ENCODE measurements around the gene TARS2.

Gene TARS2

GRCh38 chr1:150486966-150487762, at the start of gene TARS2:
Gene TARS2 (plus strand): TSS chr1:150487419. CDS start chr1:150487451, 32 bp downstream.
- DNase-seq (ENCODE audit: low read depth in 2 of 2), result peak; percentile 86 to 94

- DNase-seq (ENCODE audit: low read depth in 2 of 2), result no peak
Observed at GRCh38 chr1:150441121-150441520, 46.1 kb upstream of the TARS2 start.

DNA sequence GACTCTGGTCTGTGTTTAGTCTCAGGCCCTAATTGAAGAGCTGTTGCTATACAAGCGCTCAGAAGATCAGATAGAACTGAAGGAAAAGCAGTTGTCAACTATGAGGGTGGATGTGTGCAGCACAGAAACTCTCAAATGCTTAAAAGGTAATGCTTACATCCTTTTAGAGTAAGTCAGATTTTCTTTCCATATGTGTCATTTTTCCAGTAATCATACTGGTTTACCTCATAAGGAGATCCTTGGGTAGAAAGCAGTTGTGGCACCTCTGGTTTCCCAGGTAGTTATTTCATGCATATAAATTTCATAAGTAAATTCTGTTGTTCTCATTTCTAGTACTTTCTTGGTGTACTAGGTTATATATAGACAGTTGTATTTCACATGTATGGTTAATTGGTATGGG, 43.0 kb upstream of the TARS2 start:
- no peak for DNase-seq (ENCODE audit: low read depth in 2 of 2)

GRCh38 chr1:150456146-150456647, 31.0 kb upstream of the TARS2 start:
- no peak for DNase-seq (ENCODE audit: low read depth in 2 of 2)

GRCh38 chr1:150464422-150464826, 22.8 kb upstream of the TARS2 start:
- peak; percentile 35 to 57 for DNase-seq (ENCODE audit: low read depth in 2 of 2)

DNA sequence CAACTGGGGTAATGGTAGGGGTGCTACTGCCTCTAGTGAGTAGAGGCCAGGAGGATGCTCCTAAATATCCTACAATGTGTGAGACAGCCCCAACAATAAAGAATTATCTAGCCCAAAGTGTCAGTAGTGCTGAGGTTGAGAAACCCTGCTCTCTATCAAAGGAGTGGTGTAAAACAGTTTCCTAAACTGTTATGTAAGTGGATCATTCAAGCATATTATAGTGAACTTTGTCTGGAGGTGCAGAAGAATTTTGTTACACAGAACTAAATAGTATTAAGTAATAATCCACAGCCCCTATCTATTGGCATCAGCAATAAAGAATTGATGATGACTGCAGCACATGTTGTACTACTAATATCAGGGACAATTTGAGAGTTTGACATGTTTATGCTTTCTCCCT, 20.3 kb upstream of the TARS2 start:
- DNase-seq (ENCODE audit: low read depth in 2 of 2), result no peak

DNA sequence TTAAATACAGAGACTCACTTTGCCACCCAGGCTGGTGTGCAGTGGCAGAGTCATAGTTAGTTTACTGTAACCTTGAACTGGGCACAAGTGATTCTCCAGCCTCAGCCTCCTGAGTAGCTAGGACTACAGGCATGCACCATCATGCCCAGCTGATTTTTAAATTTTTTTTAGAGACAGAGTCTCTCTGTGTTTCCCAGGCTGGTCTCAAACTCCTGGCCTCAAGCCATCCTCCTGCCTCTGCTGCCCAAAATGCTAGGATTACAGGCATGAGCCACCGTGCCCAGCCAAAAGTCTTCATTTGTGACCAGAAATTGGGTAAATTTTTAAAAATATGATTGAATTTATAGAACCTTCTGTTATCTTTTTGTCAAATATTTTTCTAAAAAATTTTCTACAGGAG, 17.9 kb upstream of the TARS2 start:
- no peak for DNase-seq (ENCODE audit: low read depth in 2 of 2)

GRCh38 chr1:150472601-150473200, 14.5 kb upstream of the TARS2 start:
- DNase-seq (ENCODE audit: low read depth in 2 of 2), result no peak

- DNase-seq (ENCODE audit: low read depth in 2 of 2), result no peak
Observed at GRCh38 chr1:150473659-150474058, 13.6 kb upstream of the TARS2 start.

DNA sequence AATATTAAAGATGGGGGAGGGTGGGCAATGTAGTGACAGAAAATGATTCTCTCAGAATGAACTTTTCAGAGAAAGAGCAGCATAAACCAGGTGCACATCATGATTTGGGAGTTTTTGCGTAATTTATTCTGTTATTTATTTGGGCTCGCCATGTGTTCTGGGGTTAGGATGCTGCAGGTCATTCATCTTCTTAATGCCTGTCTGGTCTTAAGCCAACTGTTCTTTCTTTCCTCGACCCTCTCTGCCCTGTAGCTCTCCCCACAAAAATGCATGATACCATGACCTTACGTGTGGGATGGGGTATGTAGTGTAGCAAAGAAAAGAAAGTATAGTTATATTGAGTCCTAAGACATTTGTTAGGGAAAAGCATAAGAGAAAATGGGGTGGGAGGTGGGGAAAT, 12.3 kb upstream of the TARS2 start:
- DNase-seq (ENCODE audit: low read depth in 2 of 2), result no peak

DNA sequence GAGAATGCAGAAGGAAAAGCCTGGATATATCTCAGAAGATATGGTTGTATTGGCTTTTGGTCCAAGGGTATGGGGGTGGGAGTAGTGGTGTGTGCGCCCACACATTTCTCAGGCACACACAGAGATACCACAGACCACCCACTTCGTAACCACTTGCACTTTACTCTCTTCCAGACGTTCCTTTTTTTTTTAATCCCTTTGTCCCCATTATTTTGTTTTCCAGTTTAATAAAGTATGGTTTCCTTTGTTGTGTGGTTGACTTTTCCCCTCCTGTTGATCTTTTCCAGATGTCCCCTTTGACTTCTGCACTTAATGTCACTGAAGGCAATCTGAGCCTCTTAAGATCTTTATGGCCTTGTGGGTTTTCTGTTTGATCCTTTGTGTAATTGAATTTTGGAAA, 10.5 kb upstream of the TARS2 start:
- DNase-seq (ENCODE audit: low read depth in 2 of 2), result no peak

- no peak for DNase-seq (ENCODE audit: low read depth in 2 of 2)
Observed at GRCh38 chr1:150477320-150477719, 9.9 kb upstream of the TARS2 start.

- DNase-seq (ENCODE audit: low read depth in 2 of 2), result no peak
Observed at GRCh38 chr1:150477733-150478132, 9.5 kb upstream of the TARS2 start.

- DNase-seq (ENCODE audit: low read depth in 2 of 2), result no peak
Observed at GRCh38 chr1:150479370-150479769, 7.8 kb upstream of the TARS2 start.

GRCh38 chr1:150479927-150480352, 7.3 kb upstream of the TARS2 start:
- DNase-seq (ENCODE audit: low read depth in 2 of 2), result no peak

DNA sequence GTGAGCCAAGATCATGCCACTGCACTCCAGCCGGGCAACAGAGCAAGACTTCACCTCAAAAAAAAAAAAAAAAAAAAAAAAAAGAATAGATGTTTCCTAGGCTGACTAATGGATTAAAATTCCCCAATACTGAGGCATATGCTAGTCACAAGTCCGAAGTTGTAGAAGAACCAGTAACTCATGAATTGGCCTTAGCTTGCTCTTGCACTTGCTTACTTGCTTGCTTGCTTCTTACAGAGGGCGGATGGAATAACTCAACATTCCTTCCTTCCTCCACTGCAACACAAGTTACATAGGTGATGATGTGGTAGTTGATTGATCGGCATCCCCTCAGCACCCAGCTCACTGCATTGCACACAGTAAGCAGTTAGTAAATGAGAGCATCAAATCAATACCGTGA, 2.8 kb upstream of the TARS2 start:
- no peak for DNase-seq (ENCODE audit: low read depth in 2 of 2)

GRCh38 chr1:150484861-150485260, 2.4 kb upstream of the TARS2 start:
- no peak for DNase-seq (ENCODE audit: low read depth in 2 of 2)

DNA sequence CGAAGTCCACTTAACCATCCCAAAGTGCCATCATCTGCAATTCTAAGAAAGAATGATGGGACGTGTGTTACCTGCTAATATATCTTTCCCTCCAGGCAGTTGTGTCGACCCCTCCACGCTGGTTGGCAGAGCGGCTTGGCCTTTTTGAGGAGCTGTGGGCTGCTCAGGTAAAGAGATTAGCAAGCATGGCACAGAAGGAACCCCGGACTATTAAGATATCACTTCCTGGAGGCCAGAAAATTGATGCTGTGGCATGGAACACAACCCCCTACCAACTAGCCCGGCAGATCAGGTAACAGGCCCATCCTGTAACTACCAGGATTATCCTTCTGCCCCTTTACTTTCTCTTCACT, 520 bp downstream of the TARS2 start:
- DNase-seq (ENCODE audit: low read depth in 2 of 2), result no peak

DNA sequence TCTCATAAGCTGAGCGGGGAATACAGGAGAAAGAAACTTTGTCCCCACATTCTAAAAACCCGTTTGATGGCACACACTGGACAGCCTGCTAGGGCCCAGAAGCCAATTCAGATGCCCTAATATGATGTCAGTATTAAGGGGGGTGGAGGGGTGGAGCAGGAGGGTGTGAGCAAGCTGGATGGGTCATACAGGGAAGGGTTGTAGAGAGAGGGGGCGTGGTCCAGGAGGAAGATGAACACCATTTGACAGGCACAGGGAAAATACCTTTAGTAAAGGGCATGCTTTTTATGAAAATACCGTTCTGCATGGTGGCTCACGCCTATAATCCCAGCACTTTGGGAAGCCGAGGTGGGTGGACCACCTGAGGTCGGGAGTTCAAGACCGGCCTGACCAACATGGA, 6.0 kb downstream of the TARS2 start:
- DNase-seq (ENCODE audit: low read depth in 2 of 2), result no peak

- DNase-seq (ENCODE audit: low read depth in 2 of 2), result no peak
Observed at GRCh38 chr1:150498342-150498741, 11.1 kb downstream of the TARS2 start.

DNA sequence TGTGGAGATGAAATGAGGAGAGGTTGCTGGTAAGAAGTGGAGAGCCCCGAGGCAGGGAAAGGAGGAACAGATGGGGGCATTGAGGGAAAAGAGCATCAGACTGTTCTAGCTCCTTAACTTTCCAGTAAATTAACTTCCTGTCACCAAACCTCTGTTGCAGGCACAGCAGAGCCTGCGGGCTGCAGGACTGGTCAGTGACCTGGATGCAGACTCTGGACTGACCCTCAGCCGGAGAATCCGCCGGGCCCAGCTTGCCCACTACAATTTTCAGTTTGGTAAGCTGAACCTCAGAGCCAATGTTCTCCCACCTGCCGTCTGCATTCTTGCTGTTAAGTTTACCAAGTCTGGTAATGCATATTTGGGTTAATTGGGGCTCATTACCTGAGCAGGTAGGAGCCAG, 18.2 kb downstream of the TARS2 start:
- no peak for DNase-seq (ENCODE audit: low read depth in 2 of 2)

GRCh38 chr1:150507912-150508864, 21.0 kb downstream of the TARS2 start, which contains the start of gene ECM1:
Gene ECM1 (plus strand): TSS chr1:150508109. CDS start chr1:150508210, 101 bp downstream.
- DNase-seq (ENCODE audit: low read depth in 2 of 2), result no peak

Data from stimulated activated CD4-positive, alpha-beta T cell treated with anti-CD3 and anti-CD28 coated beads, Interleukin-12 subunit alpha, Interleukin-12 subunit beta, amount 100 ng/mL, for 24 hours (primary cell).